Measurements from ENCODE around the gene ZNF467. TPM values are rescaled to one million over a fixed set of nuclear protein-coding genes. Genes with fewer than 3 reads are reported as not detected.

Gene ZNF467
- polyA plus RNA-seq, 4 donors = 0.67 to 5.6 (median 3.9) TPM

GRCh38 chr7:149722356-149722957, 50.9 kb downstream of the ZNF467 start:
- FAIRE-seq (no peak), DNase-seq (no peak)
- Histone ChIP-seq H3K4me3 (ENCODE audit: low read depth in 1 of 3, low read length in 3 of 3) (no peak overlapping the region), H3K27ac (ENCODE audit: low read depth in 1 of 3, low read length in 2 of 3) (no peak overlapping the region), H3K4me1 (ENCODE audit: control insufficient read depth in 3 of 3, insufficient read depth in 2 of 3, low read depth in 1 of 3, low read length in 2 of 3) (peaks cover 0 to 4% (median 0%) of the 10 kb centered on the region in 3 donors), H3K27me3 (ENCODE audit: control insufficient read depth in 3 of 3, insufficient read depth in 3 of 3, low read length in 3 of 3) (no peaks in the 10 kb centered on the region), H3K9me3 (ENCODE audit: control insufficient read depth in 2 of 2, insufficient read depth in 1 of 2, low read depth in 1 of 2, low read length in 1 of 2) (no peaks in the 10 kb centered on the region), H3K36me3 (ENCODE audit: control insufficient read depth in 3 of 3, insufficient read depth in 2 of 3, low read depth in 1 of 3, low read length in 3 of 3) (peaks cover 0 to 78% (median 7%) of the 10 kb centered on the region in 3 donors)
- WGBS, 3 donors = 88 to 94% (median 90%) methylated on average over 19 to 20 of the region's 20 CpGs

GRCh38 chr7:149721084-149721601, 52.2 kb downstream of the ZNF467 start:
- H3K9me3 ChIP-seq (ENCODE audit: control insufficient read depth in 2 of 2, insufficient read depth in 1 of 2, low read depth in 1 of 2, low read length in 1 of 2) = no peaks in the 10 kb centered on the region
- no peak for DNase-seq
- no peak overlapping the region for H3K4me3 ChIP-seq (ENCODE audit: low read depth in 1 of 3, low read length in 3 of 3)
- no peak for FAIRE-seq
- no peak overlapping the region for H3K27ac ChIP-seq (ENCODE audit: low read depth in 1 of 3, low read length in 2 of 3)
- H3K4me1 ChIP-seq (ENCODE audit: control insufficient read depth in 3 of 3, insufficient read depth in 2 of 3, low read depth in 1 of 3, low read length in 2 of 3) = peaks cover 0 to 4% (median 0%) of the 10 kb centered on the region in 3 donors
- H3K36me3 ChIP-seq (ENCODE audit: control insufficient read depth in 3 of 3, insufficient read depth in 2 of 3, low read depth in 1 of 3, low read length in 3 of 3) = peaks cover 0 to 68% (median 6%) of the 10 kb centered on the region in 3 donors
- 86 to 94% (median 86%) methylated on average over 16 of the region's 16 CpGs for WGBS, 3 donors
- H3K27me3 ChIP-seq (ENCODE audit: control insufficient read depth in 3 of 3, insufficient read depth in 3 of 3, low read length in 3 of 3) = no peaks in the 10 kb centered on the region

GRCh38 chr7:149720372-149721083, 52.9 kb downstream of the ZNF467 start:
- peaks cover 0 to 62% (median 0%) of the 10 kb centered on the region in 3 donors for H3K36me3 ChIP-seq (ENCODE audit: control insufficient read depth in 3 of 3, insufficient read depth in 2 of 3, low read depth in 1 of 3, low read length in 3 of 3)
- FAIRE-seq = no peak
- no peaks in the 10 kb centered on the region for H3K27me3 ChIP-seq (ENCODE audit: control insufficient read depth in 3 of 3, insufficient read depth in 3 of 3, low read length in 3 of 3)
- H3K27ac ChIP-seq (ENCODE audit: low read depth in 1 of 3, low read length in 2 of 3) = no peak overlapping the region
- no peak overlapping the region for H3K4me3 ChIP-seq (ENCODE audit: low read depth in 1 of 3, low read length in 3 of 3)
- peak; percentile 24 to 38 for DNase-seq
- no peaks in the 10 kb centered on the region for H3K9me3 ChIP-seq (ENCODE audit: control insufficient read depth in 2 of 2, insufficient read depth in 1 of 2, low read depth in 1 of 2, low read length in 1 of 2)
- 69 to 76% (median 74%) methylated on average over 22 of the region's 22 CpGs for WGBS, 3 donors
- peaks cover 0 to 5% (median 0%) of the 10 kb centered on the region in 3 donors for H3K4me1 ChIP-seq (ENCODE audit: control insufficient read depth in 3 of 3, insufficient read depth in 2 of 3, low read depth in 1 of 3, low read length in 2 of 3)

- Histone ChIP-seq H3K4me3 (ENCODE audit: low read depth in 1 of 3, low read length in 3 of 3) (no peak overlapping the region), H3K9me3 (ENCODE audit: control insufficient read depth in 2 of 2, insufficient read depth in 1 of 2, low read depth in 1 of 2, low read length in 1 of 2) (no peaks in the 10 kb centered on the region), H3K27ac (ENCODE audit: low read depth in 1 of 3, low read length in 2 of 3) (no peak overlapping the region), H3K36me3 (ENCODE audit: control insufficient read depth in 3 of 3, insufficient read depth in 2 of 3, low read depth in 1 of 3, low read length in 3 of 3) (peaks cover 0 to 56% (median 0%) of the 10 kb centered on the region in 3 donors), H3K27me3 (ENCODE audit: control insufficient read depth in 3 of 3, insufficient read depth in 3 of 3, low read length in 3 of 3) (no peaks in the 10 kb centered on the region), H3K4me1 (ENCODE audit: control insufficient read depth in 3 of 3, insufficient read depth in 2 of 3, low read depth in 1 of 3, low read length in 2 of 3) (peaks cover 0 to 8% (median 0%) of the 10 kb centered on the region in 3 donors)
- 67 to 83% (median 69%) methylated on average over 5 of the region's 5 CpGs for WGBS, 3 donors
- FAIRE-seq = no peak
- no peak for DNase-seq
Observed at GRCh38 chr7:149719912-149720335, 53.5 kb downstream of the ZNF467 start.

GRCh38 chr7:149719050-149719899, 54.1 kb downstream of the ZNF467 start:
- FAIRE-seq = no peak
- no peak for DNase-seq
- Histone ChIP-seq H3K36me3 (ENCODE audit: control insufficient read depth in 3 of 3, insufficient read depth in 2 of 3, low read depth in 1 of 3, low read length in 3 of 3) (peaks cover 0 to 49% (median 0%) of the 10 kb centered on the region in 3 donors), H3K4me1 (ENCODE audit: control insufficient read depth in 3 of 3, insufficient read depth in 2 of 3, low read depth in 1 of 3, low read length in 2 of 3) (peaks cover 0 to 9% (median 0%) of the 10 kb centered on the region in 3 donors), H3K27me3 (ENCODE audit: control insufficient read depth in 3 of 3, insufficient read depth in 3 of 3, low read length in 3 of 3) (no peaks in the 10 kb centered on the region), H3K9me3 (ENCODE audit: control insufficient read depth in 2 of 2, insufficient read depth in 1 of 2, low read depth in 1 of 2, low read length in 1 of 2) (no peaks in the 10 kb centered on the region), H3K27ac (ENCODE audit: low read depth in 1 of 3, low read length in 2 of 3) (no peak overlapping the region), H3K4me3 (ENCODE audit: low read depth in 1 of 3, low read length in 3 of 3) (no peak overlapping the region)
- WGBS, 3 donors = 91 to 93% (median 92%) methylated on average over 29 of the region's 29 CpGs

- peaks cover 0 to 4% (median 0%) of the 10 kb centered on the region in 3 donors for H3K27me3 ChIP-seq (ENCODE audit: control insufficient read depth in 3 of 3, insufficient read depth in 3 of 3, low read length in 3 of 3)
- peaks cover 0 to 44% (median 0%) of the 10 kb centered on the region in 3 donors for H3K36me3 ChIP-seq (ENCODE audit: control insufficient read depth in 3 of 3, insufficient read depth in 2 of 3, low read depth in 1 of 3, low read length in 3 of 3)
- DNase-seq = no peak
- no peak overlapping the region for H3K27ac ChIP-seq (ENCODE audit: low read depth in 1 of 3, low read length in 2 of 3)
- H3K4me1 ChIP-seq (ENCODE audit: control insufficient read depth in 3 of 3, insufficient read depth in 2 of 3, low read depth in 1 of 3, low read length in 2 of 3) = peaks cover 0 to 12% (median 0%) of the 10 kb centered on the region in 3 donors
- no peak for FAIRE-seq
- H3K4me3 ChIP-seq (ENCODE audit: low read depth in 1 of 3, low read length in 3 of 3) = no peak overlapping the region
- no peaks in the 10 kb centered on the region for H3K9me3 ChIP-seq (ENCODE audit: control insufficient read depth in 2 of 2, insufficient read depth in 1 of 2, low read depth in 1 of 2, low read length in 1 of 2)
- WGBS, 3 donors = 94 to 97% (median 95%) methylated on average over 6 of the region's 6 CpGs
Observed at GRCh38 chr7:149718730-149719049, 54.7 kb downstream of the ZNF467 start.

GRCh38 chr7:149717481-149717880, 55.9 kb downstream of the ZNF467 start:
- peaks cover 0 to 15% (median 2%) of the 10 kb centered on the region in 3 donors for H3K27me3 ChIP-seq (ENCODE audit: control insufficient read depth in 3 of 3, insufficient read depth in 3 of 3, low read length in 3 of 3)
- peaks cover 0 to 11% of the 10 kb centered on the region in 2 donors for H3K9me3 ChIP-seq (ENCODE audit: control insufficient read depth in 2 of 2, insufficient read depth in 1 of 2, low read depth in 1 of 2, low read length in 1 of 2)
- 85 to 89% (median 86%) methylated on average over 5 of the region's 5 CpGs for WGBS, 3 donors
- no peak overlapping the region for H3K27ac ChIP-seq (ENCODE audit: low read depth in 1 of 3, low read length in 2 of 3)
- H3K4me3 ChIP-seq (ENCODE audit: low read depth in 1 of 3, low read length in 3 of 3) = no peak overlapping the region
- H3K4me1 ChIP-seq (ENCODE audit: control insufficient read depth in 3 of 3, insufficient read depth in 2 of 3, low read depth in 1 of 3, low read length in 2 of 3) = peaks cover 0 to 12% (median 0%) of the 10 kb centered on the region in 3 donors
- no peak for FAIRE-seq
- H3K36me3 ChIP-seq (ENCODE audit: control insufficient read depth in 3 of 3, insufficient read depth in 2 of 3, low read depth in 1 of 3, low read length in 3 of 3) = peaks cover 0 to 31% (median 0%) of the 10 kb centered on the region in 3 donors
- no peak for DNase-seq

- 85 to 93% (median 89%) methylated on average over 4 of the region's 4 CpGs for WGBS, 3 donors
- no peak overlapping the region for H3K27ac ChIP-seq (ENCODE audit: low read depth in 1 of 3, low read length in 2 of 3)
- H3K27me3 ChIP-seq (ENCODE audit: control insufficient read depth in 3 of 3, insufficient read depth in 3 of 3, low read length in 3 of 3) = peaks cover 0 to 15% (median 2%) of the 10 kb centered on the region in 3 donors
- H3K4me1 ChIP-seq (ENCODE audit: control insufficient read depth in 3 of 3, insufficient read depth in 2 of 3, low read depth in 1 of 3, low read length in 2 of 3) = peaks cover 0 to 12% (median 0%) of the 10 kb centered on the region in 3 donors
- no peak for FAIRE-seq
- H3K4me3 ChIP-seq (ENCODE audit: low read depth in 1 of 3, low read length in 3 of 3) = no peak overlapping the region
- no peak for DNase-seq
- H3K36me3 ChIP-seq (ENCODE audit: control insufficient read depth in 3 of 3, insufficient read depth in 2 of 3, low read depth in 1 of 3, low read length in 3 of 3) = peaks cover 0 to 27% (median 0%) of the 10 kb centered on the region in 3 donors
- peaks cover 0 to 11% of the 10 kb centered on the region in 2 donors for H3K9me3 ChIP-seq (ENCODE audit: control insufficient read depth in 2 of 2, insufficient read depth in 1 of 2, low read depth in 1 of 2, low read length in 1 of 2)
Observed at GRCh38 chr7:149716932-149717307, 56.5 kb downstream of the ZNF467 start.

Measured in small intestine (tissue), 7 donors.